Fibroblast of pulmonary artery (primary cell): ENCODE data around the gene MAIP1.
A peak's percentile ranks its signal among the peaks of the same experiment; 100 is the strongest.

ENCODE experiments used
- DNase-seq: peaks from one replicate; pipeline ENCODE4 v3.0.0-alpha.2; 2010; ENCODE audit warnings: low read depth
- H3K4me3 ChIP-seq: replicated peaks from 2 replicates; pipeline ENCODE4 v1.5.1; 2011; ENCODE audit warnings: low read depth, mild to moderate bottlenecking, control low read depth, low read length, moderate library complexity
- TF ChIP-seq, protein P1 (sequence below): IDR thresholded peaks from 2 replicates; pipeline ENCODE4 v1.5.1; 2011; ENCODE audit warnings: mild to moderate bottlenecking, control low read depth, low read length, inconsistent platforms; ENCODE audit errors: missing control alignments

The MAIP1 gene

DNA sequence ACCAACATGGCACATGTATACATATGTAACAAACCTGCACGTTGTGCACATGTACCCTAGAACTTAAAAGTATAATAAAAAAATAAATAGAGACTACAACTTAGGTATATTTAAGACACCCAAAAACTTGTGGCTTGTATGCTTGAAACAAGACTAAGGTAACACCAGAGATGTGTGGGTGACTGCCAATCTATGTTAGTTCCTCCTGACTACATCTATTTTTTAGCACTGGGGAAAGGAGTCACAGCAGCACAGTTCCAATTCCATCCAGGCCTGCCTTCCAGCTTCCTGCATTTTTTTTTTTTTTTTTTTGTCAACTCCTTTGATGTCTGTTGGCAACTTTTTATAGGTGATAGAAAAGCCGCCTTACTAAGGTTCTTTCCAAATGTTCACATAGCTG, 26.1 kb upstream of the MAIP1 start:
- DNase-seq: no peak
- TF ChIP-seq, protein P1, sequence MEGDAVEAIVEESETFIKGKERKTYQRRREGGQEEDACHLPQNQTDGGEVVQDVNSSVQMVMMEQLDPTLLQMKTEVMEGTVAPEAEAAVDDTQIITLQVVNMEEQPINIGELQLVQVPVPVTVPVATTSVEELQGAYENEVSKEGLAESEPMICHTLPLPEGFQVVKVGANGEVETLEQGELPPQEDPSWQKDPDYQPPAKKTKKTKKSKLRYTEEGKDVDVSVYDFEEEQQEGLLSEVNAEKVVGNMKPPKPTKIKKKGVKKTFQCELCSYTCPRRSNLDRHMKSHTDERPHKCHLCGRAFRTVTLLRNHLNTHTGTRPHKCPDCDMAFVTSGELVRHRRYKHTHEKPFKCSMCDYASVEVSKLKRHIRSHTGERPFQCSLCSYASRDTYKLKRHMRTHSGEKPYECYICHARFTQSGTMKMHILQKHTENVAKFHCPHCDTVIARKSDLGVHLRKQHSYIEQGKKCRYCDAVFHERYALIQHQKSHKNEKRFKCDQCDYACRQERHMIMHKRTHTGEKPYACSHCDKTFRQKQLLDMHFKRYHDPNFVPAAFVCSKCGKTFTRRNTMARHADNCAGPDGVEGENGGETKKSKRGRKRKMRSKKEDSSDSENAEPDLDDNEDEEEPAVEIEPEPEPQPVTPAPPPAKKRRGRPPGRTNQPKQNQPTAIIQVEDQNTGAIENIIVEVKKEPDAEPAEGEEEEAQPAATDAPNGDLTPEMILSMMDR: no peak
- no peak overlapping the region for H3K4me3 ChIP-seq

DNA sequence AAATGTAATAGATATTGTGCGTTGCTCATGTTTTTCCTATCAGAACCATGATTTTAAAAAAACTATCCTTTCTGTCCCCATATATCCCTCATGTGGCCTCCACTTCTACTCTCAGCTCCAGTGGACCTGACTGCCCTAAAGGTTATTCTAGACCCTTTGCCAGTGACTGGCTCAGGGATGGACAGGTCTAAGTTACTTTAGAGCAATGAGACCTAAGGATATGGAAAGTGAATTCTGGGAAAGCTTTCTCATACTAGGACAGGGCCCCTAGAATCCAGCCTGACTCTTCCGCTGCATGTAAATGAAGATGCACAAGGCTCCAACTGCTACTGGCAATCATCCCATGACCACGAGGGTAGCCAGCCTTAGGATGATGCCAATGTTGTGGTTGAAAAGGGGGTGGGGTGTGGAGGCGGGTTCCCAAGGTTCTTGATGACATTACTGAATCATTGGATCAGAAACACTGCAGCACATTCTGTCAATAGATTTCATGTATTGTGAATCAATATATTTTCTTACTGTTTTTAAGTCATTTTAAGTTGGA, 23.0 kb upstream of the MAIP1 start:
- no peak overlapping the region for H3K4me3 ChIP-seq
- TF ChIP-seq, protein P1: no peak
- no peak for DNase-seq

DNA sequence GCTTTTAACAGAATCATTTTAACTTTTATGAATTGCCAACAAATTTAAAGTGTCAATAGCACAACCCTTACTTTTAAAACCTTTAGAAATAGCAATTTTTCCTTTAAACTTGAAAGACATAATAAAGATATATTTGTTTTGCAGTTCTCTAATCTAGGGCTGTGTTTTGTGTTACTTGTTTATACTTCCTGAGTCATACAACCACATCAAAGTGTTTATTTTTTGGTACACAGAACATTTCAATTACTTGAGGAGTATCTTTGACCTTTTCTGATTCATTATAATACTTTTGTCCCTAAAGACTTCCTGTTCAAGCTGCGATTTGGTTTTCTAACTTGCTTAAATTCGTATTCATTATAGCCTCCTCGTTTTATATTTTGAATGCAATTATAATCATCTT, 21.9 kb upstream of the MAIP1 start:
- TF ChIP-seq, protein P1: no peak
- no peak for DNase-seq
- H3K4me3 ChIP-seq: no peak overlapping the region

DNA sequence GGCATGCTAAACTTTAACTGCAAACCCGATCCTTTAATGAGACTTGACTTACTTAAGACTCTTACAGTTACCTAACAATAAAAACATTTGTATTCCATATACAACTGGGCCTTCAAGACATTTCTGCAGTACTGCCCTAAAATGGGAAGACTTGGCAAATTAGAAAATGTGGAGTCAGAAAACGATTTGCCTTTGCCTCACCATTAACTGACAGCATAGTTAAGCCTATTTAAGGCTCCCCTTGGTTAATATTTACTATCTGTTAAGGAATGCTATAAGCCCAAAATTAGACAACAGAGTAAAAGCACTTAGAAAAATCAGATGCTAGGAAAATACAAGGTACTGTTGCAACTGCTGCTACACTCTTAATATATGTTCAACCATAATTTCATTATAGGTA, 18.8 kb upstream of the MAIP1 start:
- TF ChIP-seq, protein P1: no peak
- DNase-seq: no peak
- no peak overlapping the region for H3K4me3 ChIP-seq

DNA sequence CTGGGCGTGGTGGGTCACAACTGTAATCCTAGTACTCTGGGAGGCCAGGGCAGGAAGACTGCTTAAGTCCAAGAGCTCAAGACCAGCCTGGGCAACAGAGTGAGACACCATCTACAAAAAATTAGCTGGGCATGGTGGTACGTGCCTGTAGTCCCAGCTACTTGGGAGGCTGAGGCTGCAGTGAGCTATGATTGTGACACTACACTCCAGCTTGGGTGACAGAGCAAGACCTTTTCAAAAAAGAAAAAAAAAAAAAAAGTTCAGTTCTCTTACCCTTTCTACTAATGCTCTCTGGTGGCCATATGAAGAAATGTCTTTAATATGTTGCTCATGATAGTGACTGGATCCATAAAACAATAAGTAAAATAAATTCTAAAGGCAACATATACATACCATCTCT, 15.0 kb upstream of the MAIP1 start:
- H3K4me3 ChIP-seq: no peak overlapping the region
- peak; percentile 40 for DNase-seq
- TF ChIP-seq, protein P1: peak; percentile 30

DNA sequence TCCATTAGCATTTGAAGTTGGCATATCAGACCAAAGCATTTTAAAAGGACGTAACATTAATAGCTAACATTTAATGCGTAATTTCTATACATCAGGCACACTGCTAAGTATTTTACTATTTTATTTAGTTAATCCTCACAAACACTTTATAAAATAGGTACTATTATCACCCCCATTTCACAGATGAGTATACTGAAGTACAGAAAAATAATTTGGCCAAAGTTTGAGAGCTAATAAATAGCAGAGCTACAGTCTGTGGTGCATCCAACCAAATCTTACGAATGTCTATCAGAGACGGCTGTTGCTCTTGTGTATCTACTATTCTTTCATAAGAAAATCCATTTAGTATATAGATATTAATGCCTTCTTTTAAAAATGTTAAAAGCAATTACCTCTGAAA, 12.0 kb upstream of the MAIP1 start:
- no peak for DNase-seq
- TF ChIP-seq, protein P1: no peak

DNA sequence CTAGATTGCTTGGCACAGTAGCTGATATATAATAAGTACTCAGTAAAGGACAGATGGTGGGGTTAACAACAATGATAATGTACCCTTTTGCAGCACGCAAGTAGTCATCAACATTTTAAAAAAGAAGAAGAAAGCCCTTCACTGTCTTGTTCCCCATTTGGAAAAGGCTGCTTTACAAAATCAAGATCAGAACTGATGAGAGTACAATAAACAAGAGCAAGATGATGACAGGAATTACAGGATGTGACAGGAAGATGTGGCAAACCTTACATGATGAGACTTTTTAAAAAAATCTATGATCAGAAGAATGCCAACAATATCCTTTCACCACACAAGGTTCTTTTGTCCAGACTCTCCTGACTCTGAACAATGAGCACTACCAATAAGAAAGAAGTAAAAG, 9.2 kb upstream of the MAIP1 start:
- TF ChIP-seq, protein P1: no peak
- no peak for DNase-seq
- no peak overlapping the region for H3K4me3 ChIP-seq

More for the DNA sequence above, 12.0 kb upstream of the MAIP1 start:
- no peak overlapping the region for H3K4me3 ChIP-seq
